Stimulated activated CD8-positive, alpha-beta memory T cell treated with anti-CD3 and anti-CD28 coated beads, Interleukin-15, amount 100 ng/mL, for 4 hours (primary cell): Measurements from ENCODE around the gene PLXDC2.
"Not testable (repeated sequence)": the region's sequence is repeated elsewhere in the genome, so short reads cannot be mapped to it uniquely, and the experiment has no call there.

ENCODE experiments used
- DNase-seq, 2 donors: peaks; one replicate each; pipeline ENCODE4 v3.0.0-alpha.2; 2020; ENCODE audit warnings: low read depth in 2 of 2

The PLXDC2 gene

GRCh38 chr10:20191392-20191791 lies 375.2 kb downstream of the PLXDC2 start:
- DNase-seq, result not testable (repeated sequence)

- no peak for DNase-seq
Measured at GRCh38 chr10:20195076-20195475, 378.8 kb downstream of the PLXDC2 start.

- DNase-seq, result no peak
Measured at GRCh38 chr10:20200758-20201157, 384.5 kb downstream of the PLXDC2 start.

- DNase-seq, result no peak
Measured at GRCh38 chr10:20202337-20202736, 386.1 kb downstream of the PLXDC2 start.

DNA sequence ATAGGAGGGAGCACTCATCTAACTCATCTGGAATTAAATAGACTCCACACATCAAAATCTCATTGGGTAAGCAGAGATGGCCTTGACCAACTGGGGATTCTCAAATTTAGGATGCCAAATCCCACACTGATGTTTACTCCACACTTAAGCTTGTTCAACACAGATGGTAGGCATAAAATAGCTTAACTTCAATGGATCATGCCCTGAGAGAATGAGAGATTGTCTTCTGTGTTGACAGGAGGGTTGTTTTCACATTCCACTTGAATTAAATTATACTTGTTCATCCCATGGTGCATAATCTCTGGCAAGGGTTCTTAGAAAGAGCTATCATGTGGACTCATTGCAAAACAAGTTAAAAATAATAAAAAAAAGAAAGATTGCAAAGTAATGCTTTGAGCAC lies 391.4 kb downstream of the PLXDC2 start:
- no peak for DNase-seq

DNA sequence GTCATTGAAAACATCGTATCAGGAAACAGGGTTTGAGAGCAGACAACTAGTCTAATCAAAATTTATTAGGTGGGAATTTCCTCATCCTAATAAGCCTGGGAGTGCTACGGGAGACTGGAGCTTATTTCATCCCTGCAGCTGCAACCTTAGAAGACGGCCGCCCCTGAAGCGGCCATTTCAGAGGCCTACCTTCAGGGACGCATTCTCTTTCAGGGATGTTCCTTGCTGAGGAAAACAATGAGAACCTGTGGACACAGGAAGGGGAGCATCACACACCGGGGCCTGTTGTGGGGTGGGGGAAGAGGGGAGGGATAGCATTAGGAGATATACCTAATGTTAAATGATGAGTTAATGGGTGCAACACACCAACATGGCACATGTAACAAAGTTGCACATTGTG lies 392.9 kb downstream of the PLXDC2 start:
- DNase-seq, result not testable (repeated sequence)

DNA sequence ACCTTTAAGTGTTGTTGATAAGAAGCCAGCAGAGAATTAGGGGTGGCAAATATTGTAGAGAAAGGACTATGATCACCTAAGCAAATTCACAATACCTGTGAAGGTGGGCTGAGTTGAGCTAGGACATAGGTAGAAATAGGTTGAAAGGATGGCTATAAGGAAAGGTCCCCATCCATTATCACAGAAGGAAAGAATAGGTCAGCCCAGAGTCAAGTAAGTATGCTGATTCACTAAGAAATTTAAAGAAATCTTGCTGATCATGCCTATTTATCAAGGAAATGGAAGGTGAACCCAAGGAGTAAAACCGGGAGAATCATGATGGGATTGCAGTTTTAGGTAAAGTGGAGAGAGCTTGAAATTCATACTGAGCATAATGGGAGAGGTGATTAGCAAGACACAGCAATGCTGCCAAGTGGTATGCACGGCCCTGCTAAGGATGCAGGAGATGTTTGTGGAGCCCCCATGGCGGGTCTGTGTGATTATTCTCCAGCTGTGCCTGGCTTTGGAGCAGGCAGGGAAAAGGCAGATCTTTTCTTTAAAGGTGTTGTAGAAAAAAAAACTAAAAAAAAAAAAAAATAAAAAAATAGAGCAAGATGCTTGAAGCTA lies 399.4 kb downstream of the PLXDC2 start:
- no peak for DNase-seq

- DNase-seq, result no peak
Measured at GRCh38 chr10:20221356-20221755, 405.1 kb downstream of the PLXDC2 start.

GRCh38 chr10:20228729-20229128 lies 412.5 kb downstream of the PLXDC2 start:
- DNase-seq, result no peak

DNA sequence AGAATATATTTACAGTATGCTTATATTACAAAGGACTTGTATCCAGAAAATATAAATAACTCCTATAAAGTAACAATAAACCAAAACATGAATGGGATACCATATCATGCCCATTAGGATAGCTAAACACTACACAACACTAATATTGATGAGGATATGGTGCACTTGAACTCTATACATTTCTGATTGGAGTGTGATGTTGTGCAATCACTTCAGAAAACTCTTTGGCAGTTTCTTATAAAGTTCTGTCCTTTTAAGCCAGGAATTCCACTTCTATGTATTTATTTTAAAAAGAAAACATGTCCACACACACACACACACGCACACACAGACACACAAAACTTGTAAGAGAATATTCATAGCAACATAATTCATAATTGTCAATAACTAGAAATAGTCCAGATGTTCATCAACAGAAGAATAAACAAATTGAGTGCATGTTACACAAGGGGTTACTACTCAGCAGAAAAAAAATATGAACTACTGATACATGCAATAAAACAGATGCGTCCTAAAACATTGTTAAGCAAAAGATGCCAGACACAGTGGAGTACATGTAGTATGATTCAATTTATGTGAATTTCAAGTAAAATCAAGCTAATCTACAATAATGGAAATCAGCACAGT lies 416.0 kb downstream of the PLXDC2 start:
- no peak for DNase-seq

DNA sequence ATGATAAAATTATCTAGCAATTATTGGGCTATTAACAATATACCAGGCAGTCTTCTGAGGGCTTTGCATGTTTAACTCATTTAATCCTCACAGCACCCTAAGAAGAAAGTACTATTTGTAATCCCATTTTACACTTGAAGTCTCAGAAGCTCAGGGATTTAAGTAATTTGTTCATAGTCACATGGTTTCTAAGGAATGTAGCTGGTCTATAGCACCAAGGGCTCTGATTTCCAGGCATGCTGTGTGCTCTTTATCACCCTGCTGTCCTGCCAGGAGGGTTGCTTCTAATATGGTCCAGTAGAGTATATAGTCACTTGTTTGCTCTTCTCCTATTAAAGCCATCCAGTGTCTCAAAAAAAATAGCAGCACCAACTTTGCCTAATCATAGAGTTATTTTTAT lies 417.2 kb downstream of the PLXDC2 start:
- DNase-seq, result no peak

DNA sequence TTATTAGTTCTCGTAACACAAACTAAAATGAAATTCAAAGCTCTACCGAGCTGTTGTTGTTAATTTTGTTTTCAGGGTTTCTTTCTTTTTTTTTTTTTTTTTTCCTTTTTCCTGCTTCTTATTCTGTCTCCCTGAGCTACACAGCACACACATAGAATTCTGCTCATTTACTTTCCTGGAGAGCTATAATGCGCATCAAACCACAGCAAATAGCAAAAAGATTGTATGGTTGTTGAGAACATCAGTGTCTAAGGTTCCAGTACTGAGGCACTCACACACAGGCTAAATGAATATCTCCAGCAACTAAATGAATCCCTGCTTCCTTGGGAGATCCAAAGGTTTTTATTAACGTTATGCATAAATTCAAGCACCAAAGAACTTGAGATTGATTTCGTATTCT lies 418.3 kb downstream of the PLXDC2 start:
- no peak for DNase-seq

- no peak for DNase-seq
Measured at GRCh38 chr10:20237091-20237570, 420.9 kb downstream of the PLXDC2 start.

DNA sequence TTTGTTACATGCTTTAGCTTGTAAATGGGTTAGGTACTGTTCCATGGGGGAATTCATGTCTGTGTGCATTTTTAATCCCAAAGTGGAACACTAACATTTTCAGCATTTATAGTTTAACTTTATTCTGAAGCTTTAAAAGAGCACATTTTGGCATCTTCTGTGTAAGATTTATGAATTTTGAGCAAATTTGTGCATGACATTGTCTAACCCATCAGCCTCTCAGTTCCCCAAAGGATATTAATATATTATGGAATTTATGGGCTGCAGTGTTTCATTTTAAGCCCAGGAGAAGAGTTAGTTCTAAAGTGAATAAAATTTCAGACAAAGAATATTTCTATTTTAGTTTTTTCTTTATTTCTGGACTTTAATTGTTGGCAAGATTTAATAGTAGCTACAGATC lies 421.4 kb downstream of the PLXDC2 start:
- no peak for DNase-seq

DNA sequence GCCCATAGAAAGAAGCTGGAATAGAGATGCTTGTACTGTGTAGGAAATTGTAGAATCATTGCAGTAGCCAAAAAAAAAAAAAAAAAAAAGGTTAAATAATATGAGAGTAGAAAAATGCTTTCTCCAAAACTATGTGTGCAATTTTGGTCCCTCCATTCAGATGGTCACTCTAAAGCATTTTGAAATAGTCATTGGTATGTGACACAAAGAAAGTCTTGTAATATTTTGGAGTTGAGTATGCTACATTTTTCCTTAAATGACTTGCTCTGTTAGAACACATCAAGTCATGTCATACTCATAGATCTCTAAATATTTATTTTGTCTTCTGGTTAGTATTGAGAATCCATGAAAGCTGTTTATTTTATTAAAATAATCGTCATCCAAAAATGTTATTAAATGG lies 424.4 kb downstream of the PLXDC2 start:
- no peak for DNase-seq

DNA sequence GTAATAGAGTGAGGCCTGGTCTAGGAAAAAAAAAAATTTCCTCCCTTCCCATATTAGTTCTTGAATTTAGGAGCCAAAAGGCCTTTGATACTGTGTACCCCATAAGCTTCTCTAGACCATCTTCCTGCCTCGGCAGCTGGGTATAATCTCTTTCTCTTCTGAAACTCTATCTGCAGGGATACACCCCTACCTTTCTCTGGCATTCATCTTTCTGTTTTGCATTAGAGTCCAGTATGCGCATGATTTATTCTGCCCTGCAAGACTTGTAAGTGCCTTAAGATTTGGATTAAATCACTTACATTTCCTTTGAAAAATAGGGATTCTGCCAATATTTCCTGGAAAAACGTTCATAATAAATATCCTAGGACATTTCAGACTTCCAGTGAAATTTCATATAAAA lies 431.2 kb downstream of the PLXDC2 start:
- no peak for DNase-seq

- DNase-seq, result no peak
Measured at GRCh38 chr10:20247891-20248708, 431.9 kb downstream of the PLXDC2 start.

DNA sequence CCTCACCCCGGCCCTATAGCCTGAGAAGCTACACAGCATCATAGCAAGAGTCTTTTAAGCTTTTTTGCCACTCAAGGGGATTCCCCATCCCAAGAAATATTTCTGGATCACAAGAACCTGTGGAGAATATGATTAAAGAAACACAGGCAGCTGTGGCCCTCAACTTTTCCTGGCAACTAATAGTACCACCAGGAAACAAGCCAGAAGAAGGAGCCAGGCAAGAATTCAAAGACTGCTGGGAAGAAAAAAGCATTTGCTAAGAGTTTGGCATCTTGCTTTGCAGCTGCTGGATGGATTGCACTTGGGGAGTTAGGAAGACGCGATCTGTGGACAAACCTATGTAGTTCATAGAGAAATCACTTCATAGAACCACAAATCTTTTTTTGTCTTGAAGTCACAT lies 437.8 kb downstream of the PLXDC2 start:
- DNase-seq, result no peak

DNA sequence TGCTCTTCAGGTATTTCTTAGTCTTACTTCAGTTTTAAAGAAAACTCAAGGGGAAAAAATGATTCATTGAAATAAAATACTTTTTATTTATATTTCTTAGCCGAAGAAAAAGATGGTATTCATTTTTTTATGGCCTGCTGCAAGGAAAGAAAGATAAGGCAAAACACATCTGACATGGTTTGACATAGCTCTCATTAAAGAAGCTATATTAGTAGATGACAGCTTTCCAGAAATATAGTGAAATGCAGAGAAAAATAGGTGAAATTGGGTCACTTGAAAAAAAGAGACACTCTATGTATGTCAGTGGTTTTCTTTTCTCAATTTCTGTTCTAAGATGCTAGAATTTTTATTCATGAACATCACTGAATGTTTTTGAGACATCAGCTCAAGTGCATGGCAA lies 438.3 kb downstream of the PLXDC2 start:
- DNase-seq, result no peak

- no peak for DNase-seq
Measured at GRCh38 chr10:20256969-20257368, 440.7 kb downstream of the PLXDC2 start.

GRCh38 chr10:20257422-20257821 lies 441.2 kb downstream of the PLXDC2 start:
- DNase-seq, result no peak

DNA sequence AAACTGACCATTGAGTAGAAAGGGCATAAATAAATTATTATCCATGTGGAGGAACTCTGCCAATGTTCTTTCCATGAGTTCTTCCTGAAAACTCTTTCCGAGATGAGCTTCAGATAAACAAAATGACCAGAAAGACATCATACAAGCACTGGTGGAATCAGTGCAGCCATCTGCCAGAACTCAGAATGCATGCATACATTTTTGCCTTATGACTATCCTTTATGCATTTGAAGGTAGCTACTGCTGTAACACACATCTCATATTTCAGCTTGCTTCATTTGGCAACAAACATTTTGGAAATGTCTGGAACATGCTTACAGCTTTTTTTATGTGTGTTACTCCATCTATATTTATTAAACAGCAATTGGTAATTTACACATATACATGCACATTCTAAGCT lies 448.9 kb downstream of the PLXDC2 start:
- DNase-seq, result no peak

GRCh38 chr10:20267734-20268133 lies 451.5 kb downstream of the PLXDC2 start:
- DNase-seq, result no peak
